Transverse colon (tissue), 3 donors: ENCODE measurements around the gene NRF1.

ENCODE experiments used
- EP300 ChIP-seq: sonication (generic); formaldehyde crosslinking; IDR thresholded peaks from one replicate; pipeline ENCODE4 v1.6.1; 2017; ENCODE audit warnings: antibody characterized with exemption, low read depth
- POLR2A ChIP-seq: fragments of 450-650 bp; IDR thresholded peaks from one replicate; pipeline ENCODE4 v1.6.1; 2016; ENCODE audit warnings: antibody characterized with exemption, mild to moderate bottlenecking, moderate library complexity
- TF ChIP-seq, protein P1 (sequence below), 5 experiments: fragments of 200-600 bp in 3 of 5; fragments of 450-650 bp in 2 of 5; sonication (generic) in 3 of 5; IDR thresholded peaks; 1 replicate in 2 of 5; 2 replicates in 3 of 5; pipeline ENCODE4 v1.5.1; 2016 to 2017; ENCODE audit warnings: antibody characterized with exemption in 5 of 5, inconsistent platforms in 3 of 5, mild to moderate bottlenecking in 2 of 5, moderate library complexity in 1 of 5

DNA sequence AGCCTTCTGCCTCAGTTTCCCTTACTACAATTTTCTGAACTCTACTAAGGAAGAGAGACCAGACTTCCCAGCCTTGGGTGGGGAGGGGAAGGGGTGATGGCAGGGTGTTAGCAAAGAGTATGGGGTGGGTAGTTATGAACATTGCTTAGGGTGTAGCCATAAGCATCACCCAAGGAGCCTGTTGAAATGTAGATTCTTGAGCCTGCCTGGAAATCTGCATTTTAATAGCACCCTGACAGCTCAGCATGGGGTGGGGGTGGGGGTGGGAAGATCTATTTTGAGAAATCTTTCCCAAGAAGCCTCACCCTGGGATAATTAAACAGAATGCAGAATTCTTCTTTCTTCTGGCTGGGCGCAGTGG is 164.8 kb downstream of the NRF1 start:
- TF ChIP-seq, protein P1, sequence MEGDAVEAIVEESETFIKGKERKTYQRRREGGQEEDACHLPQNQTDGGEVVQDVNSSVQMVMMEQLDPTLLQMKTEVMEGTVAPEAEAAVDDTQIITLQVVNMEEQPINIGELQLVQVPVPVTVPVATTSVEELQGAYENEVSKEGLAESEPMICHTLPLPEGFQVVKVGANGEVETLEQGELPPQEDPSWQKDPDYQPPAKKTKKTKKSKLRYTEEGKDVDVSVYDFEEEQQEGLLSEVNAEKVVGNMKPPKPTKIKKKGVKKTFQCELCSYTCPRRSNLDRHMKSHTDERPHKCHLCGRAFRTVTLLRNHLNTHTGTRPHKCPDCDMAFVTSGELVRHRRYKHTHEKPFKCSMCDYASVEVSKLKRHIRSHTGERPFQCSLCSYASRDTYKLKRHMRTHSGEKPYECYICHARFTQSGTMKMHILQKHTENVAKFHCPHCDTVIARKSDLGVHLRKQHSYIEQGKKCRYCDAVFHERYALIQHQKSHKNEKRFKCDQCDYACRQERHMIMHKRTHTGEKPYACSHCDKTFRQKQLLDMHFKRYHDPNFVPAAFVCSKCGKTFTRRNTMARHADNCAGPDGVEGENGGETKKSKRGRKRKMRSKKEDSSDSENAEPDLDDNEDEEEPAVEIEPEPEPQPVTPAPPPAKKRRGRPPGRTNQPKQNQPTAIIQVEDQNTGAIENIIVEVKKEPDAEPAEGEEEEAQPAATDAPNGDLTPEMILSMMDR (IDR thresholded peaks at IDR 0.05): no peak
- TF ChIP-seq EP300: no peak
- no peak for TF ChIP-seq POLR2A
